ENCODE measurements around the gene TMEM198. TPM values are rescaled to one million over a fixed set of nuclear protein-coding genes. Genes with fewer than 3 reads are reported as not detected.
A peak's percentile ranks its signal among the peaks of the same experiment; 100 is the strongest.

Gene TMEM198
- total and polyA plus RNA-seq, 2 of the 4 experiments (the other 2 are of a cell fraction), result 0.18 to 2.2 TPM

DNA sequence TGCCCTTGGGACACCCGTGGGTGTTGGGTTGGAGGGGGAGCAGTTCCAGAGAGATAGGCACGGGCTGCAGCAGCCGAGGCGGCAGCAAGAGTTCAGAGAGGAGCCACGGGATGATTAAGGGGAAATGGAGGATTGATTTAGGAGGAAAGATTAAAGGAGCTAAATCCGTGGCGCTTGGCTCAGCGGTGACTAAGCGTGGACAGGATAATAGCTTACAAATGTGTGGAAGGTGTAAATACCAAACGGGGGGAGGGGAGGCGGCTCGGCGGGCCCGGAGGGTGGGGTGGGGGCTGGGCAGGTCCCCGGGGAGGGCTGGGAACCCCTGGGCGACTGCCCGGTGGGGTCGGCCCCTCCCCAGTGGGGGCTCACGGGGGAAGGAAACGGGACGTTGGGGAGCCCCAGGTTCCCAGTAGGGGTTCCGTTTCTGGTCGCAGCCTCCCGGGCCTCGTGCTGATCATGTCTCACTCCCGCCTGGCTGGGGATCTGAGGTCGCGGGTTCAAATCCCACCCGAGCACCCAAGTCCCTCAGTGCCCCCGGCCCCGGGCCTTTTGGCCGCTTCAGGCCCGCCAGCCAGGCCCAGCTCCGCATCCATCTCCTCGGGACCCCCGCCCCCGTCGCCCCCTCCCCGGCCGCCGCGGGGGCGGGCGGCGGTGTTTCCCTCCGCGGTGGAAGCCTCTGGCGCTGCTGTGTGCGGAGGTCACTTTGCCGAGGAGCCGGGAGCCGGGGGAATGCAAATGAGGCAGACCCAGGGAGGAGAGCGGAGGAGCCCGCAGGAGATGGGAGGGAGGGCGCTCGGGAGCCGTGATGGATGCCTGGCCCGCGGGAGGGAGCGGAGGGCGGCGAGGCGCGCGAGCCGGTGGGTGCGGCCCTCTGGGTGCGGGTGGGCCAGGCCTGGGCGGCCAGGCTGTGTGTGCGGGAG is 21.5 kb upstream of the TMEM198 start:
- 0 out of 2 replicates have a peak overlapping the region, but pooled peaks have one; percentile 8 for H3K18ac ChIP-seq (ENCODE audit: low read depth, low read length)
- H4K91ac ChIP-seq (ENCODE audit: insufficient read depth, low read depth, low read length), result peak overlapping the region; percentile 57
- no TSS peak for BruUV-seq (replicated peaks)
- ATAC-seq (ENCODE audit: low read depth) (peak; percentile 53), DNase-seq (peak; percentile 64)
- WGBS, 2 experiments (ENCODE audit: extremely low coverage in 2 of 2, insufficient read length in 1 of 2), result 10% methylated on average over 13 of the region's 70 CpGs; no CpG with 5 or more reads in 1 of the 2 experiments
- peaks cover 34% of the 10 kb centered on the region for H3K27me3 ChIP-seq (ENCODE audit: control insufficient read depth, insufficient read depth, low read length)
- no peaks in the 10 kb centered on the region for H3K9me3 ChIP-seq (ENCODE audit: control insufficient read depth, insufficient read depth, low read length)
- peak overlapping the region; percentile 76 for H3K4ac ChIP-seq (ENCODE audit: low read depth, low read length)
- peak overlapping the region; percentile 73 for H2BK5ac ChIP-seq (ENCODE audit: low read depth, low read length, poor library complexity, severe bottlenecking)
- dilution Hi-C loops (cut with HindIII; ENCODE audit: low sequenced_read_pairs, unreplicated experiment), result no loop called here
- intact Hi-C loops (cut with micrococcal nuclease), result loop anchor here (5.0 kb wide), 1 partner anchor 65 kb away; no protein-coding TSS in a partner anchor
- H2BK20ac ChIP-seq (ENCODE audit: low read depth, low read length), result peak overlapping the region; percentile 27; the same call in 1 of the 2 replicates
- no peak overlapping the region for H2BK15ac ChIP-seq (ENCODE audit: low read depth, low read length)
- ChIA-PET POLR2A (ENCODE audit: unreplicated experiment) (no interaction called here), CTCF (interaction anchor here (0.6 to 2.9 kb wide), 5 partner anchors 8 to 120 kb away, joined by 3 to 17 read pairs (median 9); a partner anchor contains a TSS)
- peak overlapping the region; percentile 50 for H3K4me2 ChIP-seq (ENCODE audit: low read depth, low read length)
- no peak overlapping the region for H3K56ac ChIP-seq (ENCODE audit: extremely low read depth, insufficient read depth, low read length)
- H3K14ac ChIP-seq (replicated peaks; ENCODE audit: low read depth, low read length), result peak overlapping the region; percentile 59; the same call in 1 of the 2 replicates
- peak overlapping the region; percentile 22 to 55; a peak in 3 of 4 replicates for H4K8ac ChIP-seq (ENCODE audit: low read depth in 2 of 2, low read length in 2 of 2)
- peak overlapping the region; percentile 46; the same call in 1 of the 2 replicates for H4K5ac ChIP-seq (ENCODE audit: low read depth, low read length)
- H2AFZ ChIP-seq (replicated peaks; ENCODE audit: low read length, poor library complexity), result peak overlapping the region; percentile 88
- in situ Hi-C loops (cut with MboI; ENCODE audit: low sequenced_read_pairs), result no loop called here
- no peaks in the 10 kb centered on the region for H3K9me1 ChIP-seq (ENCODE audit: insufficient read depth, low read length)
- peak overlapping the region; percentile 71; the same call in 1 of the 2 replicates for H2BK120ac ChIP-seq (ENCODE audit: low read depth, low read length)
- H2AK9ac ChIP-seq (replicated peaks; ENCODE audit: low read depth, low read length, poor library complexity), result peak overlapping the region; percentile 87
- H3K79me1 ChIP-seq (ENCODE audit: low read depth in 1 of 2, low read length in 2 of 2), result no peaks in the 10 kb centered on the region
- H3K4me1 ChIP-seq (ENCODE audit: control insufficient read depth, insufficient read depth, low read length), result peaks cover 16% of the 10 kb centered on the region
- H3K23ac ChIP-seq (ENCODE audit: low read depth, low read length), result no peak overlapping the region
- H3K27ac ChIP-seq (ENCODE audit: insufficient read depth, low read length), result peak overlapping the region; percentile 26
- H3K9ac ChIP-seq (ENCODE audit: low read depth, low read length), result no peak overlapping the region
- no peak overlapping the region for H2AK5ac ChIP-seq (ENCODE audit: low read depth, low read length)
- no peaks in the 10 kb centered on the region for H3K36me3 ChIP-seq (ENCODE audit: control insufficient read depth, insufficient read depth, low read length)
- no peak overlapping the region for H3K4me3 ChIP-seq (ENCODE audit: insufficient read depth, low read depth, low read length)
- no peaks in the 10 kb centered on the region; the same call in 1 of the 2 replicates for H4K20me1 ChIP-seq (ENCODE audit: insufficient read depth, low read length)
- TF ChIP-seq MAFK (IDR thresholded peaks at IDR 0.05; ENCODE audit: low read depth, low read length) (no peak), CEBPB (IDR thresholded peaks at IDR 0.05; ENCODE audit: low read depth, low read length) (no peak), MAZ (IDR thresholded peaks at IDR 0.05; ENCODE audit: borderline replicate concordance, low read depth, low read length) (0 out of 2 replicates have a peak, but pooled peaks have one; percentile 27), SMC3 (IDR thresholded peaks at IDR 0.05; ENCODE audit: low read depth, low read length) (no peak), MXI1 (IDR thresholded peaks at IDR 0.05; ENCODE audit: borderline replicate concordance, low read depth, low read length) (no peak), CHD1 (IDR thresholded peaks at IDR 0.05; ENCODE audit: low read depth, low read length) (no peak), RCOR1 (IDR thresholded peaks at IDR 0.05; ENCODE audit: insufficient replicate concordance, low read length) (no peak), FOS (IDR thresholded peaks at IDR 0.05; ENCODE audit: low read depth, low read length) (0 out of 2 replicates have a peak, but pooled peaks have one; percentile 26), POLR2A (IDR thresholded peaks at IDR 0.05; ENCODE audit: low read depth, low read length) (no peak), RAD21 (IDR thresholded peaks at IDR 0.05; ENCODE audit: low read length) (no peak)
- TF ChIP-seq, protein P1, sequence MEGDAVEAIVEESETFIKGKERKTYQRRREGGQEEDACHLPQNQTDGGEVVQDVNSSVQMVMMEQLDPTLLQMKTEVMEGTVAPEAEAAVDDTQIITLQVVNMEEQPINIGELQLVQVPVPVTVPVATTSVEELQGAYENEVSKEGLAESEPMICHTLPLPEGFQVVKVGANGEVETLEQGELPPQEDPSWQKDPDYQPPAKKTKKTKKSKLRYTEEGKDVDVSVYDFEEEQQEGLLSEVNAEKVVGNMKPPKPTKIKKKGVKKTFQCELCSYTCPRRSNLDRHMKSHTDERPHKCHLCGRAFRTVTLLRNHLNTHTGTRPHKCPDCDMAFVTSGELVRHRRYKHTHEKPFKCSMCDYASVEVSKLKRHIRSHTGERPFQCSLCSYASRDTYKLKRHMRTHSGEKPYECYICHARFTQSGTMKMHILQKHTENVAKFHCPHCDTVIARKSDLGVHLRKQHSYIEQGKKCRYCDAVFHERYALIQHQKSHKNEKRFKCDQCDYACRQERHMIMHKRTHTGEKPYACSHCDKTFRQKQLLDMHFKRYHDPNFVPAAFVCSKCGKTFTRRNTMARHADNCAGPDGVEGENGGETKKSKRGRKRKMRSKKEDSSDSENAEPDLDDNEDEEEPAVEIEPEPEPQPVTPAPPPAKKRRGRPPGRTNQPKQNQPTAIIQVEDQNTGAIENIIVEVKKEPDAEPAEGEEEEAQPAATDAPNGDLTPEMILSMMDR (conservative IDR thresholded peaks at IDR 0.05; ENCODE audit: low read depth, low read length), result no peak
- TF ChIP-seq, protein P2, sequence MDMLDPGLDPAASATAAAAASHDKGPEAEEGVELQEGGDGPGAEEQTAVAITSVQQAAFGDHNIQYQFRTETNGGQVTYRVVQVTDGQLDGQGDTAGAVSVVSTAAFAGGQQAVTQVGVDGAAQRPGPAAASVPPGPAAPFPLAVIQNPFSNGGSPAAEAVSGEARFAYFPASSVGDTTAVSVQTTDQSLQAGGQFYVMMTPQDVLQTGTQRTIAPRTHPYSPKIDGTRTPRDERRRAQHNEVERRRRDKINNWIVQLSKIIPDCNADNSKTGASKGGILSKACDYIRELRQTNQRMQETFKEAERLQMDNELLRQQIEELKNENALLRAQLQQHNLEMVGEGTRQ (IDR thresholded peaks at IDR 0.05; ENCODE audit: low read depth, low read length), result no peak
- TF ChIP-seq, protein P3, sequence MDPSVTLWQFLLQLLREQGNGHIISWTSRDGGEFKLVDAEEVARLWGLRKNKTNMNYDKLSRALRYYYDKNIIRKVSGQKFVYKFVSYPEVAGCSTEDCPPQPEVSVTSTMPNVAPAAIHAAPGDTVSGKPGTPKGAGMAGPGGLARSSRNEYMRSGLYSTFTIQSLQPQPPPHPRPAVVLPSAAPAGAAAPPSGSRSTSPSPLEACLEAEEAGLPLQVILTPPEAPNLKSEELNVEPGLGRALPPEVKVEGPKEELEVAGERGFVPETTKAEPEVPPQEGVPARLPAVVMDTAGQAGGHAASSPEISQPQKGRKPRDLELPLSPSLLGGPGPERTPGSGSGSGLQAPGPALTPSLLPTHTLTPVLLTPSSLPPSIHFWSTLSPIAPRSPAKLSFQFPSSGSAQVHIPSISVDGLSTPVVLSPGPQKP (IDR thresholded peaks at IDR 0.05; ENCODE audit: borderline replicate concordance, low read depth, low read length), result no peak

All from IMR-90 (cell line).